Liver (tissue), 9 donors: ENCODE measurements around the gene GSG1. TPM values are rescaled to one million over a fixed set of nuclear protein-coding genes. Genes with fewer than 3 reads are reported as not detected.

Source experiments
- DNase-seq: peaks from one replicate; pipeline ENCODE4 v3.0.0-alpha.2; 2017; ENCODE audit warnings: low spot score
- H3K27ac ChIP-seq, 2 donors: one replicate each; pipeline ENCODE4 v1.7.0; 2013; ENCODE audit warnings: inconsistent platforms in 2 of 2, low read length in 2 of 2, control low read depth in 1 of 2, low read depth in 1 of 2, mild to moderate bottlenecking in 1 of 2
- H3K27me3 ChIP-seq, 4 donors: one replicate each; pipeline versions ENCODE4 v1.6.1 to v1.7.0; 2013; ENCODE audit warnings: low read length in 3 of 4, inconsistent platforms in 1 of 4, mild to moderate bottlenecking in 1 of 4, moderate library complexity in 1 of 4; ENCODE audit not compliant: control insufficient read depth in 4 of 4, insufficient read depth in 4 of 4
- H3K36me3 ChIP-seq, 4 donors: one replicate each; pipeline versions ENCODE4 v1.6.1 to v1.7.0; 2013; ENCODE audit warnings: low read length in 3 of 4, mild to moderate bottlenecking in 3 of 4, low read depth in 1 of 4, moderate library complexity in 1 of 4; ENCODE audit not compliant: control insufficient read depth in 4 of 4, insufficient read depth in 3 of 4
- H3K4me1 ChIP-seq, 4 donors: one replicate each; pipeline versions ENCODE4 v1.6.1 to v1.7.0; 2013; ENCODE audit warnings: low read length in 3 of 4, mild to moderate bottlenecking in 3 of 4, moderate library complexity in 1 of 4; ENCODE audit not compliant: control insufficient read depth in 4 of 4, insufficient read depth in 4 of 4
- H3K4me3 ChIP-seq, 3 donors: one replicate each; pipeline versions ENCODE4 v1.6.1 to v1.7.0; 2013; ENCODE audit warnings: low read length in 3 of 3, control low read depth in 1 of 3, low read depth in 1 of 3, mild to moderate bottlenecking in 1 of 3
- H3K9ac ChIP-seq, 2 donors: one replicate each; pipeline ENCODE4 v1.7.0; 2013; ENCODE audit warnings: low read length in 2 of 2, mild to moderate bottlenecking in 2 of 2, moderate library complexity in 2 of 2, control low read depth in 1 of 2, low read depth in 1 of 2
- H3K9me3 ChIP-seq, 4 donors: one replicate each; pipeline versions ENCODE4 v1.6.1 to v1.7.0; 2013; ENCODE audit warnings: low read length in 3 of 4; ENCODE audit not compliant: control insufficient read depth in 4 of 4
- EGR1 ChIP-seq, 2 donors: IDR thresholded peaks; 2 replicates each; pipeline ENCODE4 v1.6.1; 2016 to 2018; ENCODE audit warnings: antibody characterized with exemption in 2 of 2, low read depth in 2 of 2
- FOXA1 ChIP-seq: IDR thresholded peaks from 2 replicates; pipeline ENCODE4 v1.6.1; 2016; ENCODE audit warnings: antibody characterized with exemption
- FOXA2 ChIP-seq: IDR thresholded peaks from 2 replicates; pipeline ENCODE4 v1.6.1; 2016; ENCODE audit warnings: antibody characterized with exemption
- GABPA ChIP-seq, 2 donors: IDR thresholded peaks in 1 of 2; conservative IDR thresholded peaks in 1 of 2; 2 replicates each; pipeline ENCODE4 v1.6.1; 2016; ENCODE audit warnings: antibody characterized with exemption in 2 of 2, mild to moderate bottlenecking in 1 of 2, moderate library complexity in 1 of 2
- HNF4A ChIP-seq, 2 donors: conservative IDR thresholded peaks; 2 replicates each; pipeline ENCODE4 v1.6.1; 2016; ENCODE audit warnings: antibody characterized with exemption in 2 of 2, mild to moderate bottlenecking in 2 of 2
- HNF4G ChIP-seq: IDR thresholded peaks from 2 replicates; pipeline ENCODE4 v1.6.1; 2016; ENCODE audit warnings: antibody characterized with exemption
- JUND ChIP-seq, 2 donors: IDR thresholded peaks; 2 replicates each; pipeline ENCODE4 v1.6.1; 2016; ENCODE audit warnings: antibody characterized with exemption in 2 of 2
- NR2F2 ChIP-seq: IDR thresholded peaks from 2 replicates; pipeline ENCODE4 v1.6.1; 2016; ENCODE audit warnings: antibody characterized with exemption
- RAD21 ChIP-seq, 2 donors: IDR thresholded peaks; 2 replicates each; pipeline ENCODE4 v1.6.1; 2016; ENCODE audit warnings: antibody characterized with exemption in 2 of 2, mild to moderate bottlenecking in 2 of 2
- RXRA ChIP-seq, 2 donors: IDR thresholded peaks; 2 replicates each; pipeline ENCODE4 v1.6.1; 2017 to 2018; ENCODE audit warnings: antibody characterized with exemption in 2 of 2, mild to moderate bottlenecking in 1 of 2
- SP1 ChIP-seq: IDR thresholded peaks from 2 replicates; pipeline ENCODE4 v1.6.1; 2018; ENCODE audit warnings: antibody characterized with exemption, mild to moderate bottlenecking
- TAF1 ChIP-seq: conservative IDR thresholded peaks from 2 replicates; pipeline ENCODE4 v1.6.1; 2016; ENCODE audit warnings: antibody characterized with exemption, mild to moderate bottlenecking
- YY1 ChIP-seq: IDR thresholded peaks from 2 replicates; pipeline ENCODE4 v1.6.1; 2016; ENCODE audit warnings: antibody characterized with exemption, mild to moderate bottlenecking
- WGBS: extraction: QIAGEN DNeasy Blood & Tissue Kit; methylation state at CpG from one replicate; pipeline ENCODE4 v1.1.7; 2013; 5-methylcytosine and 5-hydroxymethylcytosine counted together
- polyA plus RNA-seq, 2 donors: library from polyadenylated mRNA; stranded (reverse) in 1 of 2; unstranded in 1 of 2; fragments of 200-250 nt in 1 of 2; fragments of >200 nt in 1 of 2; fragmentation: Nextera tagmentation in 1 of 2; extraction: Ambion mirVana in 1 of 2; gene quantifications; one replicate each; pipeline versions ENCODE4 v1.2.1 to v1.2.3, GENCODE V29; 2013 to 2015
- total RNA-seq, 2 donors: library from RNA; depleted of rRNA; stranded (reverse); fragments of >200 nt; gene quantifications; one replicate each; pipeline ENCODE4 v1.2.3, GENCODE V29; 2014
- TF ChIP-seq, protein P1 (sequence below): IDR thresholded peaks from 2 replicates; pipeline ENCODE4 v1.6.1; 2016; ENCODE audit warnings: antibody characterized with exemption
- TF ChIP-seq, protein P2 (sequence below): IDR thresholded peaks from 2 replicates; pipeline ENCODE4 v1.6.1; 2016; ENCODE audit warnings: antibody characterized with exemption
- TF ChIP-seq, protein P3 (sequence below): IDR thresholded peaks from 2 replicates; pipeline ENCODE4 v1.6.1; 2016; ENCODE audit warnings: antibody characterized with exemption, mild to moderate bottlenecking
- TF ChIP-seq, protein P4 (sequence below): IDR thresholded peaks from 2 replicates; pipeline ENCODE4 v1.6.1; 2016; ENCODE audit warnings: antibody characterized with exemption
- TF ChIP-seq, protein P5 (sequence below): fragments of 150-350 bp; IDR thresholded peaks from 2 replicates; pipeline ENCODE4 v1.5.1; 2017; ENCODE audit warnings: improper control_type of control experiment, low read depth, low read length; ENCODE audit not compliant: missing input control
- donor health status: healthy.
- donor health status: healthy.
- donor health status: healthy.
- donor health status: healthy.
- donor health status: healthy.

The GSG1 gene
- total and polyA plus RNA-seq, 4 donors: not detected

DNA sequence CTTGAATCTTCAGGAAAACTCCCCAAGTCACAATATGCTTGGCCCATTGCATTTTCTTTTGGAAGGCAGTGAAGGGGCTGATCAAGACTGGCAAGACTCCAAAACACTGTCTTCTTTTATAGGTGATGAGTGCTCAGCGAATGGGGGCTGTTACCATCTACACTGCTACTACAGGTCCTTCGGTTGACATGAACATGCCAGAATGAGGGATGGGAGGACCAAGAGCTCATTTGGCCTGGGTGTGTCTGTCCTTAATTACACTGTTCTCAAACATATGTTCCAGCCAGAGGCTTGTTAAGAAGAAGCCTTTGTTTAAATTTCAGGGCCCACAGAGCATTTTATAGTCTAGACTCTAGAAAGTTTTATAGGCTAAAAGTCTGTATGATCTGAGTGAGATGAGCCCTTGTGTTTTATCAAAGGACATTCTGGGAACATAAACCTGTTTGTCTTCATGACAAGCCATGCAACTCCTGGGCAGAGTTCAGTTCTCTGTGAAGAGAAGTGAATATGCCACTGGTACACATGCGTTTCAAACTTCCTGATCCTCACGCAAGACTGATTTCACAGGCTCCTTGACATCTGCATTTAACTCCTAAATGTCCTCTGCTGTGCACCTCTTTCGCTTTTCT is 64.0 kb downstream of the GSG1 start:
- H3K9ac ChIP-seq: no peak overlapping the region
- DNase-seq: no peak
- WGBS: 57% methylated on average over 5 of the region's 5 CpGs

DNA sequence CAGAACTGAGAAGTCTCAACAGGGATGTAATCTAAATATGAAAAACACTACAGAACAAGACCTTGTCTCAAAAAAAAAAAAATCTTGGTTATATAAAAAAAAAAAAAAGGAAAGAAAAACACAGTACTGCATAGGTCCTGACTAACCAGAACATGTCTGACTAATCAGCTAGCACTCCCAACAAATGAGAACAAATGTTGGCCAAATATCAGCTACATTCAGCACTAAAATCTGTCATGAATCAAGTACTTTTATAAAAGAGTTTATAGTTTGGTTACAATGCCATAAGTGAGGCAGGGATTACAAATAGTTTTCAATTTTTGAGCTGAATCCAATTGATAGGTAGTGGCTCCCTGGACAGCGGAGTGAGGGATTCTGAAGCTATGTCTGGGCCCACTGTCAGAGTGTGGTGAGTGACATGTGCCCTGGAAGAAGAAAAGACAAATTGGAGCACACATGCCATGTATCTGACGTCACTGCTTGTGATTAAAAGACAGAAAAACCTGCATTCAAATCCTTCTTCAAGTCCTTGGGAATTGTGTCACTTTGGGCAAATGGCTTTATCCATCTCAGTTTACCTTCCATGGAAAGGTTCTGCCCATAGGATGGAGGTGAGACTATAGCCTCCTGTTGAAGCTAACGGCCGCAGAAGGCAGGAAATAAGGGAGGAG is 64.8 kb downstream of the GSG1 start:
- H3K27me3 ChIP-seq: no peaks in the 10 kb centered on the region
- no peak for DNase-seq
- H3K9me3 ChIP-seq: no peaks in the 10 kb centered on the region
- H3K27ac ChIP-seq: no peak overlapping the region
- no peak overlapping the region for H3K9ac ChIP-seq
- H3K4me1 ChIP-seq: peaks cover 1 to 18% (median 8%) of the 10 kb centered on the region in 4 donors
- H3K4me3 ChIP-seq: no peak overlapping the region
- TF ChIP-seq JUND (IDR thresholded peaks at IDR 0.05) (no peak), RAD21 (IDR thresholded peaks at IDR 0.05) (no peak)
- H3K36me3 ChIP-seq: no peaks in the 10 kb centered on the region
- WGBS: 87% methylated on average over 4 of the region's 4 CpGs

More for the DNA sequence above, 64.0 kb downstream of the GSG1 start:
- H3K36me3 ChIP-seq: no peaks in the 10 kb centered on the region
- TF ChIP-seq JUND (IDR thresholded peaks at IDR 0.05): no peak
- no peak for TF ChIP-seq YY1
- no peak for TF ChIP-seq TAF1
- TF ChIP-seq NR2F2: no peak
- TF ChIP-seq RXRA (IDR thresholded peaks at IDR 0.05): peak in 1 of 2 donors; percentile 22
- peak; percentile 40 to 62 for TF ChIP-seq HNF4A (conservative IDR thresholded peaks at IDR 0.05)
- peak; percentile 34 for TF ChIP-seq SP1
- no peaks in the 10 kb centered on the region for H3K9me3 ChIP-seq
- no peak overlapping the region for H3K4me3 ChIP-seq
- H3K27me3 ChIP-seq: no peaks in the 10 kb centered on the region
- peaks cover 1 to 22% (median 8%) of the 10 kb centered on the region in 4 donors for H3K4me1 ChIP-seq
- H3K27ac ChIP-seq: no peak overlapping the region

DNA sequence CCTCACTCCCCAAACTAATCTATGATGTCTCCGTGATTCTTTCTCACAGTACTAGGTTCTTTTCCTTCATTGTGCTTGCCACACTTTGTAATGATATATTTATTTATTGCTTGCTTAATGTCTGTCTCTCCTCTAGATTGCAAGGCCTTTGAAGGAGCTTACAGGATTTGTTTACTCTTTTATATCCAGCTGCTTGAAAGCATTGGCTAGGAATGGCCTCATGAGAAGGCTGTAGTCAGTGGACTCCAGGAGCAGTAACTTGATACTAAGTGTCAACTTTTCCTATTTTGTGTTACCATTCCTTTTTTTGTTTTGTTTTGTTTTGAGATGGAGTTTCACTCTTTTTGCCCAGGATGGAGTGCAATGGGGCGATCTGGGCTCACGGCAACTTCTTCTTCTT is 66.6 kb downstream of the GSG1 start:
- 92% methylated on average over 3 of the region's 3 CpGs for WGBS
- DNase-seq: no peak
- Histone ChIP-seq H3K9ac (no peak overlapping the region), H3K9me3 (no peaks in the 10 kb centered on the region), H3K27me3 (no peaks in the 10 kb centered on the region), H3K4me3 (no peak overlapping the region), H3K27ac (no peak overlapping the region), H3K4me1 (peaks cover 1 to 18% (median 8%) of the 10 kb centered on the region in 4 donors), H3K36me3 (no peaks in the 10 kb centered on the region)
- TF ChIP-seq EGR1 (IDR thresholded peaks at IDR 0.05; ENCODE audit: low read depth in 2 of 2) (no peak), TAF1 (no peak), FOXA2 (no peak), NR2F2 (no peak), GABPA (IDR thresholded peaks at IDR 0.05 in 1 of 2, conservative IDR thresholded peaks at IDR 0.05 in 1 of 2) (no peak), HNF4A (conservative IDR thresholded peaks at IDR 0.05) (no peak), RXRA (IDR thresholded peaks at IDR 0.05) (no peak), HNF4G (no peak), YY1 (no peak), SP1 (no peak), JUND (IDR thresholded peaks at IDR 0.05) (no peak), FOXA1 (no peak), RAD21 (IDR thresholded peaks at IDR 0.05) (no peak)
- TF ChIP-seq, protein P1, sequence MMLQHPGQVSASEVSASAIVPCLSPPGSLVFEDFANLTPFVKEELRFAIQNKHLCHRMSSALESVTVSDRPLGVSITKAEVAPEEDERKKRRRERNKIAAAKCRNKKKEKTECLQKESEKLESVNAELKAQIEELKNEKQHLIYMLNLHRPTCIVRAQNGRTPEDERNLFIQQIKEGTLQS: no peak
- TF ChIP-seq, protein P2, sequence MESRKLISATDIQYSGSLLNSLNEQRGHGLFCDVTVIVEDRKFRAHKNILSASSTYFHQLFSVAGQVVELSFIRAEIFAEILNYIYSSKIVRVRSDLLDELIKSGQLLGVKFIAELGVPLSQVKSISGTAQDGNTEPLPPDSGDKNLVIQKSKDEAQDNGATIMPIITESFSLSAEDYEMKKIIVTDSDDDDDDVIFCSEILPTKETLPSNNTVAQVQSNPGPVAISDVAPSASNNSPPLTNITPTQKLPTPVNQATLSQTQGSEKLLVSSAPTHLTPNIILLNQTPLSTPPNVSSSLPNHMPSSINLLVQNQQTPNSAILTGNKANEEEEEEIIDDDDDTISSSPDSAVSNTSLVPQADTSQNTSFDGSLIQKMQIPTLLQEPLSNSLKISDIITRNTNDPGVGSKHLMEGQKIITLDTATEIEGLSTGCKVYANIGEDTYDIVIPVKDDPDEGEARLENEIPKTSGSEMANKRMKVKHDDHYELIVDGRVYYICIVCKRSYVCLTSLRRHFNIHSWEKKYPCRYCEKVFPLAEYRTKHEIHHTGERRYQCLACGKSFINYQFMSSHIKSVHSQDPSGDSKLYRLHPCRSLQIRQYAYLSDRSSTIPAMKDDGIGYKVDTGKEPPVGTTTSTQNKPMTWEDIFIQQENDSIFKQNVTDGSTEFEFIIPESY: no peak
- TF ChIP-seq, protein P3, sequence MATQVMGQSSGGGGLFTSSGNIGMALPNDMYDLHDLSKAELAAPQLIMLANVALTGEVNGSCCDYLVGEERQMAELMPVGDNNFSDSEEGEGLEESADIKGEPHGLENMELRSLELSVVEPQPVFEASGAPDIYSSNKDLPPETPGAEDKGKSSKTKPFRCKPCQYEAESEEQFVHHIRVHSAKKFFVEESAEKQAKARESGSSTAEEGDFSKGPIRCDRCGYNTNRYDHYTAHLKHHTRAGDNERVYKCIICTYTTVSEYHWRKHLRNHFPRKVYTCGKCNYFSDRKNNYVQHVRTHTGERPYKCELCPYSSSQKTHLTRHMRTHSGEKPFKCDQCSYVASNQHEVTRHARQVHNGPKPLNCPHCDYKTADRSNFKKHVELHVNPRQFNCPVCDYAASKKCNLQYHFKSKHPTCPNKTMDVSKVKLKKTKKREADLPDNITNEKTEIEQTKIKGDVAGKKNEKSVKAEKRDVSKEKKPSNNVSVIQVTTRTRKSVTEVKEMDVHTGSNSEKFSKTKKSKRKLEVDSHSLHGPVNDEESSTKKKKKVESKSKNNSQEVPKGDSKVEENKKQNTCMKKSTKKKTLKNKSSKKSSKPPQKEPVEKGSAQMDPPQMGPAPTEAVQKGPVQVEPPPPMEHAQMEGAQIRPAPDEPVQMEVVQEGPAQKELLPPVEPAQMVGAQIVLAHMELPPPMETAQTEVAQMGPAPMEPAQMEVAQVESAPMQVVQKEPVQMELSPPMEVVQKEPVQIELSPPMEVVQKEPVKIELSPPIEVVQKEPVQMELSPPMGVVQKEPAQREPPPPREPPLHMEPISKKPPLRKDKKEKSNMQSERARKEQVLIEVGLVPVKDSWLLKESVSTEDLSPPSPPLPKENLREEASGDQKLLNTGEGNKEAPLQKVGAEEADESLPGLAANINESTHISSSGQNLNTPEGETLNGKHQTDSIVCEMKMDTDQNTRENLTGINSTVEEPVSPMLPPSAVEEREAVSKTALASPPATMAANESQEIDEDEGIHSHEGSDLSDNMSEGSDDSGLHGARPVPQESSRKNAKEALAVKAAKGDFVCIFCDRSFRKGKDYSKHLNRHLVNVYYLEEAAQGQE: no peak
- TF ChIP-seq, protein P4, sequence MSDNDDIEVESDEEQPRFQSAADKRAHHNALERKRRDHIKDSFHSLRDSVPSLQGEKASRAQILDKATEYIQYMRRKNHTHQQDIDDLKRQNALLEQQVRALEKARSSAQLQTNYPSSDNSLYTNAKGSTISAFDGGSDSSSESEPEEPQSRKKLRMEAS: no peak
- TF ChIP-seq, protein P5, sequence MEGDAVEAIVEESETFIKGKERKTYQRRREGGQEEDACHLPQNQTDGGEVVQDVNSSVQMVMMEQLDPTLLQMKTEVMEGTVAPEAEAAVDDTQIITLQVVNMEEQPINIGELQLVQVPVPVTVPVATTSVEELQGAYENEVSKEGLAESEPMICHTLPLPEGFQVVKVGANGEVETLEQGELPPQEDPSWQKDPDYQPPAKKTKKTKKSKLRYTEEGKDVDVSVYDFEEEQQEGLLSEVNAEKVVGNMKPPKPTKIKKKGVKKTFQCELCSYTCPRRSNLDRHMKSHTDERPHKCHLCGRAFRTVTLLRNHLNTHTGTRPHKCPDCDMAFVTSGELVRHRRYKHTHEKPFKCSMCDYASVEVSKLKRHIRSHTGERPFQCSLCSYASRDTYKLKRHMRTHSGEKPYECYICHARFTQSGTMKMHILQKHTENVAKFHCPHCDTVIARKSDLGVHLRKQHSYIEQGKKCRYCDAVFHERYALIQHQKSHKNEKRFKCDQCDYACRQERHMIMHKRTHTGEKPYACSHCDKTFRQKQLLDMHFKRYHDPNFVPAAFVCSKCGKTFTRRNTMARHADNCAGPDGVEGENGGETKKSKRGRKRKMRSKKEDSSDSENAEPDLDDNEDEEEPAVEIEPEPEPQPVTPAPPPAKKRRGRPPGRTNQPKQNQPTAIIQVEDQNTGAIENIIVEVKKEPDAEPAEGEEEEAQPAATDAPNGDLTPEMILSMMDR: no peak
